ENCODE measurements around the gene TANK. TPM values are rescaled to one million over a fixed set of nuclear protein-coding genes. Genes with fewer than 3 reads are reported as not detected.
A peak's percentile ranks its signal among the peaks of the same experiment; 100 is the strongest.

Gene TANK
- total RNA-seq, 1 donor from 2014 or later: 73.8 TPM

DNA sequence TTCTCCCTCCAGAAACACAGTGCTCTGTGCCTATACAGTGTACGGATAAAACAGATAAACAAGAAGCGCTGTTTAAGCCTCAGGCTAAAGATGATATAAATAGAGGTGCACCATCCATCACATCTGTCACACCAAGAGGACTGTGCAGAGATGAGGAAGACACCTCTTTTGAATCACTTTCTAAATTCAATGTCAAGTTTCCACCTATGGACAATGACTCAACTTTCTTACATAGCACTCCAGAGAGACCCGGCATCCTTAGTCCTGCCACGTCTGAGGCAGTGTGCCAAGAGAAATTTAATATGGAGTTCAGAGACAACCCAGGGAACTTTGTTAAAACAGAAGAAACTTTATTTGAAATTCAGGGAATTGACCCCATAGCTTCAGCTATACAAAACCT is 70.7 kb downstream of the TANK start:
- no peak for TF ChIP-seq CTCF (IDR thresholded peaks at IDR 0.05)
- no peak for DNase-seq (ENCODE audit: extremely low spot score, unreplicated experiment)

GRCh38 chr2:161232571-161232970 is 72.3 kb downstream of the TANK start:
- Mint-ChIP-seq H3K4me1 (ENCODE audit: unreplicated experiment) (peaks cover 12% of the 10 kb centered on the region), H3K27me3 (ENCODE audit: unreplicated experiment) (no peaks in the 10 kb centered on the region), H3K4me3 (ENCODE audit: unreplicated experiment) (no peak overlapping the region), H3K27ac (ENCODE audit: unreplicated experiment) (no peak overlapping the region), H3K36me3 (ENCODE audit: unreplicated experiment) (peaks cover 33% of the 10 kb centered on the region), H3K9me3 (ENCODE audit: unreplicated experiment) (no peaks in the 10 kb centered on the region)
- no peak for TF ChIP-seq CTCF (IDR thresholded peaks at IDR 0.05)
- DNase-seq (ENCODE audit: extremely low spot score, unreplicated experiment): no peak

More for the DNA sequence above, 70.7 kb downstream of the TANK start:
- peaks cover 36% of the 10 kb centered on the region for H3K36me3 Mint-ChIP-seq (ENCODE audit: unreplicated experiment)
- H3K4me3 Mint-ChIP-seq (ENCODE audit: unreplicated experiment): no peak overlapping the region
- peaks cover 2% of the 10 kb centered on the region for H3K4me1 Mint-ChIP-seq (ENCODE audit: unreplicated experiment)
- no peak overlapping the region for H3K27ac Mint-ChIP-seq (ENCODE audit: unreplicated experiment)
- no peaks in the 10 kb centered on the region for H3K9me3 Mint-ChIP-seq (ENCODE audit: unreplicated experiment)
- H3K27me3 Mint-ChIP-seq (ENCODE audit: unreplicated experiment): no peaks in the 10 kb centered on the region

GRCh38 chr2:161233858-161234431 is 73.7 kb downstream of the TANK start:
- Mint-ChIP-seq H3K27ac (ENCODE audit: unreplicated experiment) (no peak overlapping the region), H3K4me1 (ENCODE audit: unreplicated experiment) (peaks cover 16% of the 10 kb centered on the region), H3K9me3 (ENCODE audit: unreplicated experiment) (no peaks in the 10 kb centered on the region), H3K4me3 (ENCODE audit: unreplicated experiment) (no peak overlapping the region), H3K27me3 (ENCODE audit: unreplicated experiment) (no peaks in the 10 kb centered on the region), H3K36me3 (ENCODE audit: unreplicated experiment) (peaks cover 23% of the 10 kb centered on the region)
- no peak for TF ChIP-seq CTCF (IDR thresholded peaks at IDR 0.05)
- no peak for DNase-seq (ENCODE audit: extremely low spot score, unreplicated experiment)

GRCh38 chr2:161234627-161235026 is 74.4 kb downstream of the TANK start:
- DNase-seq (ENCODE audit: extremely low spot score, unreplicated experiment): no peak
- Mint-ChIP-seq H3K36me3 (ENCODE audit: unreplicated experiment) (peaks cover 18% of the 10 kb centered on the region), H3K27ac (ENCODE audit: unreplicated experiment) (no peak overlapping the region), H3K9me3 (ENCODE audit: unreplicated experiment) (no peaks in the 10 kb centered on the region), H3K27me3 (ENCODE audit: unreplicated experiment) (no peaks in the 10 kb centered on the region), H3K4me1 (ENCODE audit: unreplicated experiment) (peaks cover 16% of the 10 kb centered on the region), H3K4me3 (ENCODE audit: unreplicated experiment) (no peak overlapping the region)
- no peak for TF ChIP-seq CTCF (IDR thresholded peaks at IDR 0.05)

GRCh38 chr2:161237392-161238264 is 77.4 kb downstream of the TANK start:
- Mint-ChIP-seq H3K27ac (ENCODE audit: unreplicated experiment) (peak overlapping the region; percentile 50), H3K4me3 (ENCODE audit: unreplicated experiment) (peak overlapping the region; percentile 88), H3K4me1 (ENCODE audit: unreplicated experiment) (peaks cover 14% of the 10 kb centered on the region), H3K36me3 (ENCODE audit: unreplicated experiment) (peaks cover 8% of the 10 kb centered on the region), H3K9me3 (ENCODE audit: unreplicated experiment) (no peaks in the 10 kb centered on the region), H3K27me3 (ENCODE audit: unreplicated experiment) (no peaks in the 10 kb centered on the region)
- no peak for TF ChIP-seq CTCF (IDR thresholded peaks at IDR 0.05)
- DNase-seq (ENCODE audit: extremely low spot score, unreplicated experiment): no peak
